Activated CD4-positive, alpha-beta T cell treated with anti-CD3 and anti-CD28 coated beads for 1 hour (primary cell): Measurements from ENCODE around the gene CCR1.
"Not testable (repeated sequence)": the region's sequence is repeated elsewhere in the genome, so short reads cannot be mapped to it uniquely, and the experiment has no call there.

Experiments
- DNase-seq: peaks from one replicate; pipeline ENCODE4 v3.0.0-alpha.2; 2020

CCR1 gene

GRCh38 chr3:46163556-46164041, 44.5 kb downstream of the CCR1 start:
- DNase-seq: no peak

GRCh38 chr3:46162975-46163555, 45.0 kb downstream of the CCR1 start:
- no peak for DNase-seq

GRCh38 chr3:46157685-46158084, 50.4 kb downstream of the CCR1 start:
- DNase-seq: not testable (repeated sequence)

- no peak for DNase-seq
These were observed 53.8 kb downstream of the CCR1 start for GRCh38 chr3:46154311-46154710.
